GM23248 (cell line): ENCODE data around the gene ADCY10.

Source experiments
- EZH2 ChIP-seq: fragments of 200-600 bp; sonication (generic); IDR thresholded peaks from 2 replicates; pipeline ENCODE4 v1.6.1; 2018; ENCODE audit warnings: antibody characterized with exemption, mild to moderate bottlenecking; ENCODE audit not compliant: insufficient read depth, poor library complexity, severe bottlenecking
- EZH2phosphoT487 ChIP-seq: fragments of 200-600 bp; sonication (generic); IDR thresholded peaks from 2 replicates; pipeline ENCODE4 v1.6.1; 2018; ENCODE audit warnings: antibody characterized with exemption, moderate library complexity, mild to moderate bottlenecking, low read depth; ENCODE audit not compliant: insufficient read depth

DNA sequence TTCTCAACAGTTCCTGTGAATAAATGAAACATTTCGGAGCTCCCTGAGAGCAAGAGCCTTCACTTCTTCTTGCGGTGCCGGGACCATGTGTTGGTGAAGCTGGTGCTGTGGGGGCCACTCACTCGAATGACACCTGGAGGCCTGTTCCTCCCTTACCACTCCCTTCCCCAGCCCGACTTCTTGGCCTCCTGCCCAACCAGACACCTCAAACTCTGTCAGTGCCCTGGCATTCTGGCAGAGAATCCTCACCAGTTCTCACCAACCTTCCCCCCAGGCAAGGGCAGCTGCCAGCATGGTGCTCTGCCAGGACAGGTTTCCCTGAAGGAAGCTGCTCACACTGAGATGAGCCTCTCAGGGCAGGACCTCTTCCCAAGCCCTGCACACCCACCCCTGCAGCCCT lies 123.8 kb downstream of the ADCY10 start:
- TF ChIP-seq EZH2phosphoT487 (no peak), EZH2 (no peak)
